OCI-LY1 (cell line): ENCODE data around the gene JMJD8.

Experiments used
- EZH2 ChIP-seq: fragments of 200-600 bp; sonication (generic), shearing (Covaris generic); IDR thresholded peaks from 2 replicates; pipeline ENCODE4 v1.8.0; 2017; ENCODE audit warnings: borderline replicate concordance, mixed run types, mild to moderate bottlenecking, antibody characterized with exemption, low read length, moderate library complexity, mixed read lengths
- TF ChIP-seq, protein P1 (sequence below): fragments of 200-600 bp; sonication (generic), shearing (Covaris generic); IDR thresholded peaks from 2 replicates; pipeline ENCODE4 v1.5.1; 2017; ENCODE audit warnings: mild to moderate bottlenecking, antibody characterized with exemption, low read length, moderate library complexity, mixed read lengths

DNA sequence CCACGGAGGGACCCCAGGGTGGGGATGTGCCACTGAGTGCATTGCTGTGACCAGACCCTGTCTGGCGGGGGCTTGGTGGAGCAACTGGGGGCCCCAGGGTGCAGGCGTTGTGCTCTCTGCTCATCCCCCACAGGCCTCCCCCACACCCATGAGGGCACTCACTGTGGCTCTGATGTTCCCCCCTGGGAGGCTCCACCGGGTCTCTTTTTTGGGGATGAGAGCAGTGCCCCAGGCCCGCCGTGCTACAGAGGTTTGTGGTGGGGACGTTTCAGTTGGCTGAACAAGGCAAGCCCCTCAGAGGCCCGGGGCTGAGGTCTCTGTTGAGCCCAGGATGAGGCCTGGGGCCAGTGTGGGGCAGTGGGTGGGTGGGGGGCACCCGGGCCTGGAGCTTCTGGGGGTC lies 39.6 kb upstream of the JMJD8 start:
- TF ChIP-seq, protein P1, sequence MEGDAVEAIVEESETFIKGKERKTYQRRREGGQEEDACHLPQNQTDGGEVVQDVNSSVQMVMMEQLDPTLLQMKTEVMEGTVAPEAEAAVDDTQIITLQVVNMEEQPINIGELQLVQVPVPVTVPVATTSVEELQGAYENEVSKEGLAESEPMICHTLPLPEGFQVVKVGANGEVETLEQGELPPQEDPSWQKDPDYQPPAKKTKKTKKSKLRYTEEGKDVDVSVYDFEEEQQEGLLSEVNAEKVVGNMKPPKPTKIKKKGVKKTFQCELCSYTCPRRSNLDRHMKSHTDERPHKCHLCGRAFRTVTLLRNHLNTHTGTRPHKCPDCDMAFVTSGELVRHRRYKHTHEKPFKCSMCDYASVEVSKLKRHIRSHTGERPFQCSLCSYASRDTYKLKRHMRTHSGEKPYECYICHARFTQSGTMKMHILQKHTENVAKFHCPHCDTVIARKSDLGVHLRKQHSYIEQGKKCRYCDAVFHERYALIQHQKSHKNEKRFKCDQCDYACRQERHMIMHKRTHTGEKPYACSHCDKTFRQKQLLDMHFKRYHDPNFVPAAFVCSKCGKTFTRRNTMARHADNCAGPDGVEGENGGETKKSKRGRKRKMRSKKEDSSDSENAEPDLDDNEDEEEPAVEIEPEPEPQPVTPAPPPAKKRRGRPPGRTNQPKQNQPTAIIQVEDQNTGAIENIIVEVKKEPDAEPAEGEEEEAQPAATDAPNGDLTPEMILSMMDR = no peak
- TF ChIP-seq EZH2 = no peak
